K562 (cell line): Measurements from ENCODE around the gene GPRIN2. TPM values are rescaled to one million over a fixed set of nuclear protein-coding genes. Genes with fewer than 3 reads are reported as not detected.

ENCODE experiments used
- ADNP ChIP-seq: fragments of 200-800 bp; sonication (Bioruptor generic); IDR thresholded peaks from 2 replicates; pipeline ENCODE4 v1.6.1; 2016; ENCODE audit warnings: missing genetic modification characterization, missing compliant biosample characterization
- E2F3 ChIP-seq: fragments of 250-450 bp; sonication (Bioruptor Pico); IDR thresholded peaks from 2 replicates; pipeline ENCODE4 v1.4.0; 2020; ENCODE audit warnings: mild to moderate bottlenecking
- ETV6 ChIP-seq, 3 experiments: fragments of 150-350 bp in 1 of 3; sonication (generic) in 1 of 3; formaldehyde crosslinking in 1 of 3; IDR thresholded peaks; 2 replicates each; pipeline versions ENCODE4 v1.6.1 to v1.8.0; 2014 to 2022; ENCODE audit warnings: borderline replicate concordance in 2 of 3, low read depth in 2 of 3, antibody characterized with exemption in 1 of 3, low read length in 1 of 3, mild to moderate bottlenecking in 1 of 3, missing genetic modification reagents in 1 of 3
- NFIX ChIP-seq: fragments of 250-450 bp; sonication (Bioruptor Pico); IDR thresholded peaks from 2 replicates; pipeline ENCODE4 v1.4.0; 2020; ENCODE audit warnings: low read depth, mild to moderate bottlenecking, moderate library complexity
- RBM14 ChIP-seq: fragments of 200-400 bp; formaldehyde crosslinking; IDR thresholded peaks from 2 replicates; pipeline ENCODE4 v1.6.1; 2018; ENCODE audit warnings: low read depth, mild to moderate bottlenecking, low read length, moderate library complexity, borderline replicate concordance; ENCODE audit not compliant: insufficient read depth
- ZBTB8A ChIP-seq: fragments of 450-650 bp; IDR thresholded peaks from 2 replicates; pipeline ENCODE4 v1.6.1; 2018; ENCODE audit warnings: mild to moderate bottlenecking, moderate library complexity; ENCODE audit not compliant: partially characterized antibody
- ZKSCAN3 ChIP-seq: fragments of 250-450 bp; sonication (Bioruptor Pico); IDR thresholded peaks from 2 replicates; pipeline ENCODE4 v1.4.0; 2020
- ZNF589 ChIP-seq: fragments of 200-800 bp; sonication (Bioruptor generic); IDR thresholded peaks from 2 replicates; pipeline ENCODE4 v1.6.1; 2016; ENCODE audit warnings: low read depth, missing genetic modification characterization, missing compliant biosample characterization
- ZNF766 ChIP-seq: fragments of 200-800 bp; sonication (Bioruptor generic); conservative IDR thresholded peaks from 2 replicates; pipeline ENCODE4 v1.6.1; 2016; ENCODE audit warnings: missing genetic modification characterization, missing compliant biosample characterization
- polyA plus RNA-seq, 8 experiments: library from polyadenylated mRNA; depleted of rRNA in 4 of 8; stranded (reverse) in 5 of 8; unstranded in 3 of 8; fragments of >200 nt; fragmentation: Nextera tagmentation in 2 of 8; fragmentation: Illumina TruSeq in 1 of 8; extraction: Ambion mirVana in 2 of 8; extraction: Trizol in 1 of 8; gene quantifications; 2 replicates each; pipeline versions ENCODE4 v1.2.1 to v1.2.3, GENCODE V29; 2011 to 2014; ENCODE audit warnings: inconsistent platforms in 1 of 8, missing spikeins in 1 of 8
- total RNA-seq, 7 experiments: library from RNA; depleted of rRNA in 6 of 7; stranded (reverse); fragments of >200 nt in 6 of 7; fragmentation: Illumina TruSeq in 2 of 7; extraction: Trizol in 2 of 7; gene quantifications; 2 replicates each; pipeline versions ENCODE4 v1.2.1 to v1.2.3, GENCODE V29; 2011 to 2021; ENCODE audit warnings: low replicate concordance in 1 of 7
- TF ChIP-seq, protein P1 (sequence below), 2 experiments: fragments of 450-650 bp; formaldehyde crosslinking in 1 of 2; IDR thresholded peaks; 2 replicates each; pipeline versions ENCODE4 v1.4.0 to v1.6.1; 2014 to 2020; ENCODE audit warnings: mild to moderate bottlenecking in 2 of 2, borderline replicate concordance in 1 of 2, low read depth in 1 of 2
- TF ChIP-seq, protein P2 (sequence below): fragments of 200-800 bp; sonication (Bioruptor generic); IDR thresholded peaks from 2 replicates; pipeline ENCODE4 v1.6.1; 2017; ENCODE audit warnings: missing genetic modification characterization, missing compliant biosample characterization
- TF ChIP-seq, protein P3 (sequence below), 2 experiments: fragments of 200-800 bp in 1 of 2; sonication (Bioruptor generic) in 1 of 2; sonication (generic) in 1 of 2; formaldehyde crosslinking in 1 of 2; IDR thresholded peaks in 1 of 2; conservative IDR thresholded peaks in 1 of 2; 2 replicates each; pipeline versions ENCODE4 v1.5.0 to v1.6.1; 2016 to 2020; ENCODE audit warnings: missing compliant biosample characterization in 1 of 2, missing genetic modification characterization in 1 of 2, missing genetic modification reagents in 1 of 2
- TF ChIP-seq, protein P4 (sequence below): fragments of 450-650 bp; IDR thresholded peaks from 2 replicates; pipeline ENCODE4 v1.6.1; 2016; ENCODE audit warnings: missing biosample characterization, missing genetic modification characterization

The GPRIN2 gene
- total and polyA plus RNA-seq, 9 of the 15 experiments (the other 6 are each of a cell fraction or from before 2014, with no cell fraction given): not detected

DNA sequence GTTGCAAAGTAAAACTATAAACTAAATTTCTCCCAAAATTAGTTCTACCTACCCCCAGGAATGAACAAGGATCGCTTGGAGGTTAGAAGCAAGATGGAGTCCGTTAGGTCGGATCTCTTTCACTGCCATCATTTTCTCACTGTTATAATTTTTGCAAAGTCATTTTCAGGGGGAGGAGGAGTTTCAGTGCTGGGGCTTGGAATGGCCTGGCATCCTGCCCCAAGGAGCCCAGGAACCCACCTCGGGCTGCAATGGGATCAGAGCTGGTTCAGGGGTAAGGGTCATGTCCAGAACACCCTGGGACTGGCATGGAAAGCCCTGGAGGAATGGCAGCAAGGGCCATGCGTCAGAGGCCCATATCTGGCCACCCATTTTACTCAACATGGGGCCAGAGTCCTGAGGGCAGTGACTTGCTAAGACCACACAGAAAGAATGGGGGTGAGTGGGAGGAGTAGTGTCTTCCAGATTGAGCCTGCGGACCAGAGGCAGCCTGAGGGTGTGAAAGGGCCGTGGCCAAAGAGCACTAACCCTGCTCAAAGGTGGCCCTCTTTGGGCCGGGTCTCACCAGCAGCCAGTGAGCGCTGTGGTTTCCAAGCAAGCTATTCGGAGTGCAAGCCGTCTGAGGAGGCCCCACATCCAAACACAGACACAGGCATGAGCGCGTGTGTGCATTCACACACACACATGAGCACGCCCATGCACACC lies 31.8 kb downstream of the GPRIN2 start (continued):
- TF ChIP-seq, protein P1, sequence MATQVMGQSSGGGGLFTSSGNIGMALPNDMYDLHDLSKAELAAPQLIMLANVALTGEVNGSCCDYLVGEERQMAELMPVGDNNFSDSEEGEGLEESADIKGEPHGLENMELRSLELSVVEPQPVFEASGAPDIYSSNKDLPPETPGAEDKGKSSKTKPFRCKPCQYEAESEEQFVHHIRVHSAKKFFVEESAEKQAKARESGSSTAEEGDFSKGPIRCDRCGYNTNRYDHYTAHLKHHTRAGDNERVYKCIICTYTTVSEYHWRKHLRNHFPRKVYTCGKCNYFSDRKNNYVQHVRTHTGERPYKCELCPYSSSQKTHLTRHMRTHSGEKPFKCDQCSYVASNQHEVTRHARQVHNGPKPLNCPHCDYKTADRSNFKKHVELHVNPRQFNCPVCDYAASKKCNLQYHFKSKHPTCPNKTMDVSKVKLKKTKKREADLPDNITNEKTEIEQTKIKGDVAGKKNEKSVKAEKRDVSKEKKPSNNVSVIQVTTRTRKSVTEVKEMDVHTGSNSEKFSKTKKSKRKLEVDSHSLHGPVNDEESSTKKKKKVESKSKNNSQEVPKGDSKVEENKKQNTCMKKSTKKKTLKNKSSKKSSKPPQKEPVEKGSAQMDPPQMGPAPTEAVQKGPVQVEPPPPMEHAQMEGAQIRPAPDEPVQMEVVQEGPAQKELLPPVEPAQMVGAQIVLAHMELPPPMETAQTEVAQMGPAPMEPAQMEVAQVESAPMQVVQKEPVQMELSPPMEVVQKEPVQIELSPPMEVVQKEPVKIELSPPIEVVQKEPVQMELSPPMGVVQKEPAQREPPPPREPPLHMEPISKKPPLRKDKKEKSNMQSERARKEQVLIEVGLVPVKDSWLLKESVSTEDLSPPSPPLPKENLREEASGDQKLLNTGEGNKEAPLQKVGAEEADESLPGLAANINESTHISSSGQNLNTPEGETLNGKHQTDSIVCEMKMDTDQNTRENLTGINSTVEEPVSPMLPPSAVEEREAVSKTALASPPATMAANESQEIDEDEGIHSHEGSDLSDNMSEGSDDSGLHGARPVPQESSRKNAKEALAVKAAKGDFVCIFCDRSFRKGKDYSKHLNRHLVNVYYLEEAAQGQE (IDR thresholded peaks at IDR 0.05; ENCODE audit: borderline replicate concordance): no peak
- TF ChIP-seq, protein P1 (CRISPR knock-in tag; IDR thresholded peaks at IDR 0.05; ENCODE audit: low read depth): no peak
- TF ChIP-seq, protein P2, sequence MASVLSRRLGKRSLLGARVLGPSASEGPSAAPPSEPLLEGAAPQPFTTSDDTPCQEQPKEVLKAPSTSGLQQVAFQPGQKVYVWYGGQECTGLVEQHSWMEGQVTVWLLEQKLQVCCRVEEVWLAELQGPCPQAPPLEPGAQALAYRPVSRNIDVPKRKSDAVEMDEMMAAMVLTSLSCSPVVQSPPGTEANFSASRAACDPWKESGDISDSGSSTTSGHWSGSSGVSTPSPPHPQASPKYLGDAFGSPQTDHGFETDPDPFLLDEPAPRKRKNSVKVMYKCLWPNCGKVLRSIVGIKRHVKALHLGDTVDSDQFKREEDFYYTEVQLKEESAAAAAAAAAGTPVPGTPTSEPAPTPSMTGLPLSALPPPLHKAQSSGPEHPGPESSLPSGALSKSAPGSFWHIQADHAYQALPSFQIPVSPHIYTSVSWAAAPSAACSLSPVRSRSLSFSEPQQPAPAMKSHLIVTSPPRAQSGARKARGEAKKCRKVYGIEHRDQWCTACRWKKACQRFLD: peak; percentile 67
- TF ChIP-seq ADNP (tag): no peak
- no peak for TF ChIP-seq NFIX (CRISPR knock-in tag)
- TF ChIP-seq, protein P3, sequence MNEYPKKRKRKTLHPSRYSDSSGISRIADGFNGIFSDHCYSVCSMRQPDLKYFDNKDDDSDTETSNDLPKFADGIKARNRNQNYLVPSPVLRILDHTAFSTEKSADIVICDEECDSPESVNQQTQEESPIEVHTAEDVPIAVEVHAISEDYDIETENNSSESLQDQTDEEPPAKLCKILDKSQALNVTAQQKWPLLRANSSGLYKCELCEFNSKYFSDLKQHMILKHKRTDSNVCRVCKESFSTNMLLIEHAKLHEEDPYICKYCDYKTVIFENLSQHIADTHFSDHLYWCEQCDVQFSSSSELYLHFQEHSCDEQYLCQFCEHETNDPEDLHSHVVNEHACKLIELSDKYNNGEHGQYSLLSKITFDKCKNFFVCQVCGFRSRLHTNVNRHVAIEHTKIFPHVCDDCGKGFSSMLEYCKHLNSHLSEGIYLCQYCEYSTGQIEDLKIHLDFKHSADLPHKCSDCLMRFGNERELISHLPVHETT (CRISPR knock-in tag; conservative IDR thresholded peaks at IDR 0.05 in 1 of 2, IDR thresholded peaks at IDR 0.05 in 1 of 2): peak in 1 of 2 experiments; percentile 92; a peak in 2 of 4 replicates
- TF ChIP-seq ZNF766 (CRISPR knock-in tag): peak; percentile 87
- TF ChIP-seq ZKSCAN3 (CRISPR knock-in tag): no peak
- no peak for TF ChIP-seq ZBTB8A
- TF ChIP-seq ETV6 (IDR thresholded peaks at IDR 0.05; ENCODE audit: borderline replicate concordance in 1 of 2, low read depth in 2 of 2, low read length in 1 of 2): no peak
- TF ChIP-seq ETV6 (CRISPR knock-in tag; IDR thresholded peaks at IDR 0.05; ENCODE audit: borderline replicate concordance): no peak
- TF ChIP-seq, protein P4, sequence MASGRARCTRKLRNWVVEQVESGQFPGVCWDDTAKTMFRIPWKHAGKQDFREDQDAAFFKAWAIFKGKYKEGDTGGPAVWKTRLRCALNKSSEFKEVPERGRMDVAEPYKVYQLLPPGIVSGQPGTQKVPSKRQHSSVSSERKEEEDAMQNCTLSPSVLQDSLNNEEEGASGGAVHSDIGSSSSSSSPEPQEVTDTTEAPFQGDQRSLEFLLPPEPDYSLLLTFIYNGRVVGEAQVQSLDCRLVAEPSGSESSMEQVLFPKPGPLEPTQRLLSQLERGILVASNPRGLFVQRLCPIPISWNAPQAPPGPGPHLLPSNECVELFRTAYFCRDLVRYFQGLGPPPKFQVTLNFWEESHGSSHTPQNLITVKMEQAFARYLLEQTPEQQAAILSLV (tag): 0 out of 2 replicates have a peak, but pooled peaks have one; percentile 14
- TF ChIP-seq ZNF589 (CRISPR knock-in tag): peak; percentile 70; the same call in 1 of the 2 replicates
- TF ChIP-seq E2F3: no peak
- no peak for TF ChIP-seq RBM14
